ENCODE results near the gene PCDH17. TPM values are rescaled to one million over a fixed set of nuclear protein-coding genes. Genes with fewer than 3 reads are reported as not detected.

The PCDH17 gene
- total RNA-seq, 1 donor from 2014 or later = under 0.01 TPM

DNA sequence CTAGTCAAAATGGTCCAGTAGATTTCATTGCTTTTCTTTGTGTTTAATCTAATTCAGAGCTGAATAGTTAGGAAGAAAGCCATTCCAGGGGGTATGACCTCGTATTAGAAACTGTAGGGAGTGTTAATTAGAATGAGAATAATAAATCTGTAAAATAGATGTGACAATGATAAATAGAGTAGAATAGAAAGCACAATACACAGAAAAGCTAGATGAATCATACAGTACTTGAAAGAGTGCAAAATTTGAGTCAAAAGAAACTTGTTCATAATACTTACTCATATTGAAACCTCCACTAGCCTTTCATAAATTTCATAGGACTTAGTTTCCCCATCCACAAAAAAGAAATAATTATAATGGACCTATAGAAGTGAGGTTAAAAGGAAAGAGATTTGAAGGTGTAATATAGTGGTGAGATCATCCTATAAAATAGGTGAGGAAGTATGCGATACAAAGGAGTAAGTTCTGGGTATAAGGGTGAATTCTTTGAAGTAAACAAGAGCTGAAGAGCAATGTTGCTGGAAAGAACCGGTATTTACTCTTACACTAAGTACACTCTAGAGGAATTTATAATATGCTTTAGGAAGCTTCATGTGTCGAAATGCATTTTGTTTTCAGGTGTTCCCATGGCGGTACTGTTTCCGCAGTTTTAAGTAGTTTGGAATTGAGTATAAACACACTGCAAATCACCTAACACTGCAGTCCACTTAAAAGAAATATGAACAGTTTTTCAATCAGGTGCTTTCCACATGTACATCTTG lies 21.9 kb downstream of the PCDH17 start:
- no peaks in the 10 kb centered on the region for H3K27me3 ChIP-seq (ENCODE audit: control insufficient read depth, insufficient read depth, low read length)
- H3K36me3 ChIP-seq (ENCODE audit: control insufficient read depth, insufficient read depth, low read length) = no peaks in the 10 kb centered on the region
- FAIRE-seq (no peak), DNase-seq (ENCODE audit: low read depth) (no peak)
- TF ChIP-seq, protein P1, sequence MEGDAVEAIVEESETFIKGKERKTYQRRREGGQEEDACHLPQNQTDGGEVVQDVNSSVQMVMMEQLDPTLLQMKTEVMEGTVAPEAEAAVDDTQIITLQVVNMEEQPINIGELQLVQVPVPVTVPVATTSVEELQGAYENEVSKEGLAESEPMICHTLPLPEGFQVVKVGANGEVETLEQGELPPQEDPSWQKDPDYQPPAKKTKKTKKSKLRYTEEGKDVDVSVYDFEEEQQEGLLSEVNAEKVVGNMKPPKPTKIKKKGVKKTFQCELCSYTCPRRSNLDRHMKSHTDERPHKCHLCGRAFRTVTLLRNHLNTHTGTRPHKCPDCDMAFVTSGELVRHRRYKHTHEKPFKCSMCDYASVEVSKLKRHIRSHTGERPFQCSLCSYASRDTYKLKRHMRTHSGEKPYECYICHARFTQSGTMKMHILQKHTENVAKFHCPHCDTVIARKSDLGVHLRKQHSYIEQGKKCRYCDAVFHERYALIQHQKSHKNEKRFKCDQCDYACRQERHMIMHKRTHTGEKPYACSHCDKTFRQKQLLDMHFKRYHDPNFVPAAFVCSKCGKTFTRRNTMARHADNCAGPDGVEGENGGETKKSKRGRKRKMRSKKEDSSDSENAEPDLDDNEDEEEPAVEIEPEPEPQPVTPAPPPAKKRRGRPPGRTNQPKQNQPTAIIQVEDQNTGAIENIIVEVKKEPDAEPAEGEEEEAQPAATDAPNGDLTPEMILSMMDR (IDR thresholded peaks at IDR 0.05; ENCODE audit: insufficient read depth, low read length, severe bottlenecking) = no peak
- no peak overlapping the region for H3K4me3 ChIP-seq (ENCODE audit: low read depth, low read length)

DNA sequence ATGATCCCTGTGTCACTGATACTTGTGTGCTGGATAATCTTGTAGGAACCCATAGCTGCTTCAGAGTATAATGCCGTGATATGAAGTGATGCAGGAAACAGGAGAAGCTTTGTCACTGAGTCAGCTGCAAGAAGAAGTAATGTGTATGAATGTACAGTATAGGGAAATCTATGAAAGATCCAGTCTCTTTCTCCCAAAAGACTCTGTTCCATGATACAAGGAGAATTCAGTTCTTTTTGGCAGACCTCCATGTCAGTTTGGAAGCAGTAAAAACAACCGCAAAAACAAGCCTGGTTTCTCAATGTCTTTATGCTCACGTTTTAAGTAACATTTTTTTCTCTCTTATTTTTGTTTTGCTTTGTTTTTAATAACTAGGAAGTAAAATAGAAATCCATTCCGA lies 33.9 kb downstream of the PCDH17 start:
- TF ChIP-seq, protein P1 (IDR thresholded peaks at IDR 0.05; ENCODE audit: insufficient read depth, low read length, severe bottlenecking) = no peak
- H3K4me3 ChIP-seq (ENCODE audit: low read depth, low read length) = no peak overlapping the region

DNA sequence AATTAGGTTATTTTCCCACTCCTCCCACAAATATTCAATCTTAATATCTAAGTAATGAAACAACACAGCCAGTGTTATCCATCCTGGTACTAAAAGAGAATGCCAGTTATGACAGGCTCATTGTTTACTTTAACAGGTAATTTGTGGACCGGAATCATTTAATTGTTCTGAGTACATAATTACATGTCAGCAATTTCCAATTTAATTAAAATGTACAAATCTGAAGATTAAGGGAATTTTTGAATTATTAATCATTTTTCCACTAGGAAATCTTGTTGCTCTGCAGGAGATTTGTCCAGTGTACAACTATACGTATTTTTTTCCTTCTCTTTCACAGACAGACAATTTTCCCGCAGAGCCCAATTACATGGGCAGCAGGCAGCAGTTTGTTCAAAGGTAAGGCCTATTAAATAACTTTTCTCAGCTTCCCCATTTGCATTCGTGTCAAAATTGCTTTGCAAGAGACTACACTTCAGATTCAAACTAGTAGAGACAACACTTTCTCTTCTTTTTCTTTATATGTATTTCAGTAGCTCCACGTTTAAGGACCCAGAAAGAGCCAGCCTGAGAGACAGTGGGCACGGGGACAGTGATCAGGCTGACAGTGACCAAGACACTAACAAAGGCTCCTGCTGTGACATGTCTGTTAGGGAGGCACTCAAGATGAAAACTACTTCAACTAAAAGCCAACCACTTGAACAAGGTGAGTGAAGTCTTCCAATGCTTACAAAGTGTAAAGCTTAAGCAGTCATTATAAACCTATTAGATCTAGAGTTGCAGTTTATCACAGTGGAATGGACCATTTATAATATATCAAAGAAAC lies 34.8 kb downstream of the PCDH17 start:
- Histone ChIP-seq H3K36me3 (ENCODE audit: control insufficient read depth, insufficient read depth, low read length) (no peaks in the 10 kb centered on the region), H3K4me3 (ENCODE audit: low read depth, low read length) (no peak overlapping the region), H3K27me3 (ENCODE audit: control insufficient read depth, insufficient read depth, low read length) (no peaks in the 10 kb centered on the region)
- no peak for DNase-seq (ENCODE audit: low read depth)
- no peak for FAIRE-seq
- TF ChIP-seq, protein P1 (IDR thresholded peaks at IDR 0.05; ENCODE audit: insufficient read depth, low read length, severe bottlenecking) = no peak

More for the DNA sequence above, 33.9 kb downstream of the PCDH17 start:
- FAIRE-seq = no peak
- no peak for DNase-seq (ENCODE audit: low read depth)
- Histone ChIP-seq H3K36me3 (ENCODE audit: control insufficient read depth, insufficient read depth, low read length) (no peaks in the 10 kb centered on the region), H3K27me3 (ENCODE audit: control insufficient read depth, insufficient read depth, low read length) (no peaks in the 10 kb centered on the region)

DNA sequence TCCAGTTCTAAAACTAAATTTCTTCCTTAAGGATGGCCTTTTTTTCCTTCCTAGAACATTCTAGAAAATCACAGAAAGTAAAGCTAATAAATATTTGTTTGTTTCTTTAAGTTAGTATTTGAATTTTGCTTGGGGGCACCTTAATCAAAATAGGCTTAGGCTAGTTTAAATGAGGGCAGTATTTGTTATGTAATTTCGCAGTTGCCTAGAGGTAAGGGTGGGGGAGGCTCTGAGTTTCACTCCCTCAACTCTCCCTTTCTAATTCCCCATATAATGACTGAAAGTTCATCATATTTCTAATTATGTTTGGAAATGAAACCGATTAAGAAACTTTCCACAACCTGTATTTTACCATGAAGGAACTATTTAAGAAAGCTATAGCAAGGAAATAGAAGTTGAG lies 40.6 kb downstream of the PCDH17 start:
- Histone ChIP-seq H3K4me3 (ENCODE audit: low read depth, low read length) (no peak overlapping the region), H3K36me3 (ENCODE audit: control insufficient read depth, insufficient read depth, low read length) (no peaks in the 10 kb centered on the region), H3K27me3 (ENCODE audit: control insufficient read depth, insufficient read depth, low read length) (no peaks in the 10 kb centered on the region)
- FAIRE-seq (no peak), DNase-seq (ENCODE audit: low read depth) (no peak)
- TF ChIP-seq, protein P1 (IDR thresholded peaks at IDR 0.05; ENCODE audit: insufficient read depth, low read length, severe bottlenecking) = no peak

DNA sequence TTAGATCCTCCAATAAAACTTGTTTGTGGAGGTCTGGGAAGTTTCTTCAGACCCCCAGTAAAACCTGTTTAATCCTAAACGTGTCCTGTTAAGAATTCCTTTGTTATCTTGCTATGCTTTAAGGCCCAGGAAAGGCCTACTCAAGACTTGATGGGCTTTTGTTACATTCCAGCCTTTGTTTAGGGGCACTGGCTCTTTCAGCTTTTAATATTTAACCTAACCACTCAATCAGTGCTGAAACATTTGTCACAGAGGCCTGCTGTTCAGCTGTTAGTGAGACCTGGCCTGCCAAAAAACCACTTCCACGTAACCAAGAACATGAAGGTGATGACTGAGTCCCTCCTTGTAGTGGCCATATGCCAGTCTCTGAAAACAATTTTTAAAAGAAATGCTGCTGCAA lies 41.7 kb downstream of the PCDH17 start:
- Histone ChIP-seq H3K4me3 (ENCODE audit: low read depth, low read length) (no peak overlapping the region), H3K27me3 (ENCODE audit: control insufficient read depth, insufficient read depth, low read length) (no peaks in the 10 kb centered on the region), H3K36me3 (ENCODE audit: control insufficient read depth, insufficient read depth, low read length) (no peaks in the 10 kb centered on the region)
- FAIRE-seq (no peak), DNase-seq (ENCODE audit: low read depth) (no peak)
- TF ChIP-seq, protein P1 (IDR thresholded peaks at IDR 0.05; ENCODE audit: insufficient read depth, low read length, severe bottlenecking) = no peak

Data from bronchial epithelial cell (primary cell).